HL-60/S4 treated with phorbol 12-myristate 13-acetate at 8.2 ng/mL for 4 days and 3 days (cell line): ENCODE measurements around the gene GPR158.

Experiments used
- in situ Hi-C: fragments of 300-500 bp; cut with MboI; formaldehyde crosslinking; loops from 2 replicates; pipeline ENCODE4 v1.15.0; 2022; ENCODE audit warnings: low sequenced_read_pairs

The GPR158 gene

GRCh38 chr10:25498645-25499044, 323.8 kb downstream of the GPR158 start:
- in situ Hi-C loops, result no loop called here

- in situ Hi-C loops, result no loop called here
Measured at GRCh38 chr10:25501912-25502311, 327.1 kb downstream of the GPR158 start.

GRCh38 chr10:25502453-25502852, 327.7 kb downstream of the GPR158 start:
- in situ Hi-C loops, result no loop called here

- in situ Hi-C loops, result no loop called here
Measured at GRCh38 chr10:25504306-25504705, 329.5 kb downstream of the GPR158 start.

- in situ Hi-C loops, result no loop called here
Measured at GRCh38 chr10:25504838-25505237, 330.0 kb downstream of the GPR158 start.

- in situ Hi-C loops, result no loop called here
Measured at GRCh38 chr10:25505466-25505865, 330.7 kb downstream of the GPR158 start.

GRCh38 chr10:25506821-25507335, 332.1 kb downstream of the GPR158 start:
- in situ Hi-C loops, result no loop called here

GRCh38 chr10:25508112-25508815, 333.5 kb downstream of the GPR158 start:
- in situ Hi-C loops, result no loop called here

- in situ Hi-C loops, result no loop called here
Measured at GRCh38 chr10:25509151-25509550, 334.4 kb downstream of the GPR158 start.

- in situ Hi-C loops, result no loop called here
Measured at GRCh38 chr10:25522294-25522693, 347.5 kb downstream of the GPR158 start.

- in situ Hi-C loops, result no loop called here
Measured at GRCh38 chr10:25522946-25523608, 348.3 kb downstream of the GPR158 start.

- in situ Hi-C loops, result no loop called here
Measured at GRCh38 chr10:25530306-25530705, 355.5 kb downstream of the GPR158 start.

GRCh38 chr10:25531457-25532061, 356.8 kb downstream of the GPR158 start:
- in situ Hi-C loops, result no loop called here

GRCh38 chr10:25532213-25532612, 357.4 kb downstream of the GPR158 start:
- in situ Hi-C loops, result no loop called here

- in situ Hi-C loops, result no loop called here
Measured at GRCh38 chr10:25536027-25536426, 361.2 kb downstream of the GPR158 start.

GRCh38 chr10:25547382-25547781, 372.6 kb downstream of the GPR158 start:
- in situ Hi-C loops, result no loop called here

- in situ Hi-C loops, result no loop called here
Measured at GRCh38 chr10:25552283-25552919, 377.6 kb downstream of the GPR158 start.

- in situ Hi-C loops, result no loop called here
Measured at GRCh38 chr10:25555865-25556264, 381.1 kb downstream of the GPR158 start.

GRCh38 chr10:25556457-25556856, 381.7 kb downstream of the GPR158 start:
- in situ Hi-C loops, result no loop called here

- in situ Hi-C loops, result no loop called here
Measured at GRCh38 chr10:25557136-25557535, 382.3 kb downstream of the GPR158 start.

GRCh38 chr10:25561758-25562157, 387.0 kb downstream of the GPR158 start:
- in situ Hi-C loops, result no loop called here
